GM10847 (cell line): Measurements from ENCODE around the gene BRME1.

Experiments
- POLR2A ChIP-seq: IDR thresholded peaks from 2 replicates; pipeline ENCODE4 v1.6.1; 2011; ENCODE audit not compliant: insufficient read length; ENCODE audit errors: extremely low read depth

BRME1 gene

DNA sequence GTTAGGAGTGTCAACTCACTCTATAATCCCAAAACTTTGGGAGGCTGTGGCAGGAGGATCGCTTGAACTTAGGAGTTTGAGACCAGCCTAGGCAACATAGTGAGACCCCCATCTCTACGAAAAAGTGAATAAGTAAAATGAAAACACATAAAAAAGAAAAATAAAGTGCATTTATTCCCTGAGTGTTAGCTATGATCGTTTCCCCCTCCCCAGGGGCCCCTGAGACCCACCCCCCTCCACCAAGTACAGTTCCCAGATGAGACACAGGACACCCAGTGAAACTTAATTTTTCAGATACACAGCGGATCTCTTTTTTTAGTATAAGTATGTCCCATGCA, 57.6 kb downstream of the BRME1 start:
- TF ChIP-seq POLR2A: no peak

- TF ChIP-seq POLR2A: no peak
Measured at GRCh38 chr19:13847407-13848339, 58.2 kb downstream of the BRME1 start.

- peak; percentile 30 for TF ChIP-seq POLR2A
Measured at GRCh38 chr19:13846557-13847406, 59.1 kb downstream of the BRME1 start.

- TF ChIP-seq POLR2A: no peak
Measured at GRCh38 chr19:13844130-13844631, 61.7 kb downstream of the BRME1 start.

- no peak for TF ChIP-seq POLR2A
Measured at GRCh38 chr19:13843104-13843921, 62.6 kb downstream of the BRME1 start.

GRCh38 chr19:13842291-13843103, 63.4 kb downstream of the BRME1 start:
- TF ChIP-seq POLR2A: peak; percentile 86

GRCh38 chr19:13841962-13842290, 64.0 kb downstream of the BRME1 start:
- no peak for TF ChIP-seq POLR2A

DNA sequence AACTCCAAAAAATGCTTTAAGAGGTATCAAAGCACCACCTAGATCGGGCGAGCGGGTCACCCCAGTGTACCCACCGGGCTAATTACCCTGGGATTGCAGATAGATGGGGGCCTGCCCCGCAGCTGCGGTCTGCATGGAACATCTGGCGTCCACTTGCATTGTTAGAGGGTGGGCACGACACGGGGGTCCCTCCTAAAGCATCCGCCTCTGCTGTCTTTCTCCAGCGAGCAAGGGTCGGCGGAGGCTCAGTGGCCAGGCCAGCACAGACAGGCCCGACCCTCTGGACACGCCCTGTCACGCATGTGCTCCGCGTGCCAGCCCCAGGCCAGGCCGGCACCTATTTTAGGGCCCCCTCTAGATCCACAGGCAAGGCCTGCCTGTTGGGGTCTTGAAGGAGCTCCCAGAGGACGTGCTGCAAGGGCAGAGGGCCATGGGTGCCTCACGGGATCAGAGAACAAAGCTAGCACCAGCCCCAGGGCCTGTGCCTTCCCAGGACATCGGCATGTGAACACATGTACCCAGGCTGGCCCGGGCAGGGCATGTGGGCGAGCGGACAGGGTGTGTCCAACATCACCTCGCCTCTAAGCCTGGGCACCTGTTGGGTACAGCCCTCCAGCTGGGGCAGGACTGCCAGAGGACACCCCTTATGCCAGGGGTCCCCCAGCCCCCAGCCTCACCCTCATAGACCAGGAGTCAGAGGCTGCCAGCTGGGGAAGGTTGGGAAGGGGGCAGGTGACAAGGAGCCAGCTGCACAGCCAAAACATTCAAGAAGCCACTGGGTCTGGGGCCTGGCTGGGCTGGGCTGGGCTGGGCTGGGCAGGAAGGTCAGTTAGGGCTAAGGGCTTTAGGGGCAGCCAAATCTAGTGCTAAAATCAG, 64.6 kb downstream of the BRME1 start:
- no peak for TF ChIP-seq POLR2A

GRCh38 chr19:13840305-13841085, 65.4 kb downstream of the BRME1 start:
- no peak for TF ChIP-seq POLR2A

- TF ChIP-seq POLR2A: no peak
Measured at GRCh38 chr19:13839938-13840304, 66.0 kb downstream of the BRME1 start.

GRCh38 chr19:13839130-13839937, 66.6 kb downstream of the BRME1 start:
- TF ChIP-seq POLR2A: peak; percentile 60

GRCh38 chr19:13838435-13839129, 67.3 kb downstream of the BRME1 start:
- peak; percentile 58 for TF ChIP-seq POLR2A
